Panc1 (cell line): ENCODE data around the gene RUFY1. TPM values are rescaled to one million over a fixed set of nuclear protein-coding genes. Genes with fewer than 3 reads are reported as not detected.

Source experiments
- ATAC-seq: fragments of 200-7000 bp; cut with Tn5 transposase; 2 replicates; pipeline ENCODE4 v1.9.1; 2020; ENCODE audit warnings: mild to moderate bottlenecking, moderate library complexity
- BruUV-seq: library from RNA; stranded (reverse); fragments of 400-500 nt; replicated peaks from 2 replicates; lab custom pipeline; 2021; lab: Mats Ljungman, UMichigan
- CTCF ChIA-PET: fragments of 300-600 bp; sonication (Branson Sonifier 250); formaldehyde crosslinking; loops from one replicate; lab custom pipeline; 2022; ENCODE audit warnings: antibody characterized with exemption; lab: Charles Lee
- POLR2A ChIA-PET: fragments of 300-600 bp; sonication (Branson Sonifier 250); formaldehyde crosslinking; loops from one replicate; lab custom pipeline; 2022; ENCODE audit warnings: antibody characterized with exemption; lab: Charles Lee
- DNase-seq: peaks from one replicate; pipeline ENCODE4 v3.0.0-alpha.2; 2010; ENCODE audit warnings: low read depth, low spot score
- H3K27ac ChIP-seq: 2 replicates; pipeline ENCODE4 v1.5.1; 2011; ENCODE audit warnings: mild to moderate bottlenecking, low read length, inconsistent platforms
- H3K27me3 ChIP-seq: fragments of 200-500 bp; sonication (Bioruptor generic); 2 replicates; pipeline ENCODE4 v1.6.0; 2014; ENCODE audit warnings: low read length, inconsistent platforms; ENCODE audit not compliant: control insufficient read depth, insufficient read depth
- H3K36me3 ChIP-seq: fragments of 200-500 bp; sonication (Bioruptor generic); 2 replicates; pipeline ENCODE4 v1.5.1; 2014; ENCODE audit warnings: inconsistent platforms, mild to moderate bottlenecking, low read length, moderate library complexity; ENCODE audit not compliant: control insufficient read depth, insufficient read depth
- H3K4me1 ChIP-seq: 2 replicates; pipeline ENCODE4 v1.5.1; 2011; ENCODE audit warnings: inconsistent platforms, mild to moderate bottlenecking, low read length, moderate library complexity; ENCODE audit not compliant: control insufficient read depth, insufficient read depth
- H3K4me3 ChIP-seq, 2 experiments: 2 replicates each; pipeline ENCODE4 v1.5.1; 2011 to 2012; ENCODE audit warnings: low read depth in 2 of 2, low read length in 2 of 2, mild to moderate bottlenecking in 2 of 2, inconsistent platforms in 1 of 2, moderate library complexity in 1 of 2
- H3K9me3 ChIP-seq: fragments of 200-500 bp; sonication (Bioruptor generic); 2 replicates; pipeline ENCODE4 v1.5.1; 2014; ENCODE audit warnings: low read depth, mild to moderate bottlenecking, inconsistent platforms, low read length, moderate library complexity; ENCODE audit not compliant: control insufficient read depth, insufficient read depth
- POLR2AphosphoS5 ChIP-seq: IDR thresholded peaks from 2 replicates; pipeline ENCODE4 v1.6.1; 2012; ENCODE audit warnings: mild to moderate bottlenecking, low read depth, low read length, moderate library complexity
- REST ChIP-seq, 2 experiments: IDR thresholded peaks; 2 replicates each; pipeline ENCODE4 v1.6.1; 2011 to 2012; ENCODE audit warnings: low read depth in 2 of 2, control low read depth in 1 of 2, low read length in 1 of 2, mild to moderate bottlenecking in 1 of 2, moderate library complexity in 1 of 2; ENCODE audit not compliant: insufficient read depth in 1 of 2
- SIN3A ChIP-seq: IDR thresholded peaks from 2 replicates; pipeline ENCODE4 v1.6.1; 2012; ENCODE audit warnings: low read depth, mild to moderate bottlenecking, low read length, moderate library complexity, borderline replicate concordance; ENCODE audit not compliant: insufficient read depth
- TCF7L2 ChIP-seq: IDR thresholded peaks from 2 replicates; pipeline ENCODE4 v1.6.1; 2011; ENCODE audit warnings: mild to moderate bottlenecking, low read depth, low read length, inconsistent platforms
- in situ Hi-C: cut with HindIII; loops from 2 replicates; pipeline ENCODE4 v1.10.0; 2016; ENCODE audit warnings: low sequenced_read_pairs, low pct_unique_long_range_greater_than_20kb
- intact Hi-C: fragments of 100-400 bp; cut with micrococcal nuclease; formaldehyde crosslinking; loops from one replicate; pipeline ENCODE4 v1.10.0; 2022; ENCODE audit not compliant: unreplicated experiment
- total RNA-seq: library from RNA; stranded (reverse); gene quantifications from one replicate; pipeline ENCODE4 v1.2.1, GENCODE V29; 2021; ENCODE audit not compliant: unreplicated experiment
- TF ChIP-seq, protein P1 (sequence below): fragments of 450-650 bp; IDR thresholded peaks from 2 replicates; pipeline ENCODE4 v1.5.1; 2017; ENCODE audit warnings: mild to moderate bottlenecking

The RUFY1 gene
- total RNA-seq, 1 experiment from 2014 or later = 66.3 TPM

- ATAC-seq (no peak), DNase-seq (no peak)
- in situ Hi-C loops = no loop called here
- ChIA-PET POLR2A (interaction anchor here (0.6 kb wide), 2 partner anchors 33 to 91 kb away, joined by 3 to 5 read pairs; no protein-coding TSS in a partner anchor), CTCF (no interaction called here)
- intact Hi-C loops = no loop called here
- H3K36me3 ChIP-seq = peaks cover 68% of the 10 kb centered on the region
- no peaks in the 10 kb centered on the region for H3K9me3 ChIP-seq
- peak overlapping the region; percentile 83 for H3K27ac ChIP-seq
- peaks cover 51% of the 10 kb centered on the region for H3K4me1 ChIP-seq
- BruUV-seq = no TSS peak
- H3K4me3 ChIP-seq = peak overlapping the region; percentile 76 to 99
- no peaks in the 10 kb centered on the region for H3K27me3 ChIP-seq
- TF ChIP-seq, protein P1, sequence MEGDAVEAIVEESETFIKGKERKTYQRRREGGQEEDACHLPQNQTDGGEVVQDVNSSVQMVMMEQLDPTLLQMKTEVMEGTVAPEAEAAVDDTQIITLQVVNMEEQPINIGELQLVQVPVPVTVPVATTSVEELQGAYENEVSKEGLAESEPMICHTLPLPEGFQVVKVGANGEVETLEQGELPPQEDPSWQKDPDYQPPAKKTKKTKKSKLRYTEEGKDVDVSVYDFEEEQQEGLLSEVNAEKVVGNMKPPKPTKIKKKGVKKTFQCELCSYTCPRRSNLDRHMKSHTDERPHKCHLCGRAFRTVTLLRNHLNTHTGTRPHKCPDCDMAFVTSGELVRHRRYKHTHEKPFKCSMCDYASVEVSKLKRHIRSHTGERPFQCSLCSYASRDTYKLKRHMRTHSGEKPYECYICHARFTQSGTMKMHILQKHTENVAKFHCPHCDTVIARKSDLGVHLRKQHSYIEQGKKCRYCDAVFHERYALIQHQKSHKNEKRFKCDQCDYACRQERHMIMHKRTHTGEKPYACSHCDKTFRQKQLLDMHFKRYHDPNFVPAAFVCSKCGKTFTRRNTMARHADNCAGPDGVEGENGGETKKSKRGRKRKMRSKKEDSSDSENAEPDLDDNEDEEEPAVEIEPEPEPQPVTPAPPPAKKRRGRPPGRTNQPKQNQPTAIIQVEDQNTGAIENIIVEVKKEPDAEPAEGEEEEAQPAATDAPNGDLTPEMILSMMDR = no peak
- TF ChIP-seq SIN3A = 0 out of 2 replicates have a peak, but pooled peaks have one; percentile 53
These were observed 70.5 kb downstream of the RUFY1 start for GRCh38 chr5:179620703-179621350.

DNA sequence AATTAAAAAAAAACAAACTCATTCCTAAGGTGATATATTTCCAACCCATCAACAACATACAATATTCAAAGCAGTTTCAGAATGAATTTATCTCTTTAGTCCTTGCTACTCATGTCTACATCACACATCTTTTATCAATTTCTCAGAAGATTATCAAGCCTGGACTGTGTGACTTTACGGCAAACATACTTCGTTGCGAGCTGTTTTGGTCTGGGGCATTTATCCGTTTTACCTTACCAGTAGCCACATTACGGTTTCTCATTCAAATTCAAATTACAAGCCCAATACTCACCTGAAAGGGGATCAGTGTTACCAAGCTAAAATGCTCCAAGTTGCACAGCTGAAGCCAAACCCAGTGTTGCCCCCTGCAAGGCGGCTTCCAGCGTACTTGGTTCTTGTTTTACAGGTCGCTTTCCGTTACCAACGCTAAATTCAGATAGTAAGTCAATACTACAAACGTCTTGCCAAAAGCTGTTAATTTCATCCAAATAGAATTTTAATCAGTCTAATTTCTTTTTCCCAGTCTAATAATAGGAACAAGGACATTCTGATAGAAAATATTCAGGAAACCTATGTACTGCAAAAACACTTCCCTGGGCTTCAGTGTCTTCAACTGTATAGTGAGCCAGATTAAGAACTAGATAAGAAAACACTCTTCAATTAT, 71.3 kb downstream of the RUFY1 start:
- intact Hi-C loops = no loop called here
- POLR2A ChIA-PET = no interaction called here
- ATAC-seq (no peak), DNase-seq (no peak)
- CTCF ChIA-PET = no interaction called here
- no peaks in the 10 kb centered on the region for H3K9me3 ChIP-seq
- H3K4me1 ChIP-seq = peaks cover 42% of the 10 kb centered on the region
- no peaks in the 10 kb centered on the region for H3K27me3 ChIP-seq
- peaks cover 59% of the 10 kb centered on the region for H3K36me3 ChIP-seq
- BruUV-seq = TSS peak; percentile 64
- H3K27ac ChIP-seq = peak overlapping the region; percentile 83
- TF ChIP-seq TCF7L2 (no peak), SIN3A (no peak), REST (IDR thresholded peaks at IDR 0.05; ENCODE audit: insufficient read depth in 1 of 2, low read depth in 2 of 2, low read length in 1 of 2) (no peak), POLR2AphosphoS5 (no peak)
- TF ChIP-seq, protein P1 = no peak
- in situ Hi-C loops = no loop called here
- H3K4me3 ChIP-seq = peak overlapping the region; percentile 76 to 99
